Endothelial cell of umbilical vein (primary cell): Measurements from ENCODE around the gene CLP1. TPM values are rescaled to one million over a fixed set of nuclear protein-coding genes. Genes with fewer than 3 reads are reported as not detected.

Source experiments
- BruUV-seq: library from RNA; stranded (reverse); fragments of 400-500 nt; replicated peaks from 2 replicates; lab custom pipeline; 2021; lab: Mats Ljungman, UMichigan
- CTCF ChIA-PET: fragments of 300-600, 350-600 bp; sonication (Branson Sonifier 250); formaldehyde crosslinking; loops from one replicate; lab custom pipeline; 2021; ENCODE audit warnings: antibody characterized with exemption, inconsistent platforms; lab: Charles Lee
- POLR2A ChIA-PET: fragments of 300-600, 350-600 bp; sonication (Branson Sonifier 250); formaldehyde crosslinking; loops from one replicate; lab custom pipeline; 2021; ENCODE audit warnings: antibody characterized with exemption, inconsistent platforms; lab: Charles Lee
- DNase-seq: peaks from one replicate; pipeline ENCODE4 v3.0.0-alpha.2; 2011; ENCODE audit warnings: low read depth, low spot score
- FAIRE-seq: peaks from 2 replicates; lab custom pipeline; 2011; peaks lifted over from hg19 to GRCh38; lab: Jason Lieb, UNC
- H2AFZ ChIP-seq: 2 replicates; pipeline ENCODE4 v1.6.0; 2012; ENCODE audit warnings: low read depth, low read length, control low read depth, inconsistent platforms
- H3K27ac ChIP-seq: 2 replicates; pipeline ENCODE4 v1.5.1; 2011; ENCODE audit warnings: low read depth, mild to moderate bottlenecking, control low read depth, low read length, moderate library complexity; ENCODE audit not compliant: insufficient read depth
- H3K27me3 ChIP-seq, 2 experiments: 2 replicates each; pipeline versions ENCODE4 v1.6.0 to v1.6.1; 2011; ENCODE audit warnings: low read length in 2 of 2, mixed read lengths in 1 of 2; ENCODE audit not compliant: control insufficient read depth in 2 of 2, insufficient read depth in 2 of 2
- H3K36me3 ChIP-seq, 2 experiments: 2 replicates in 1 of 2; 3 replicates in 1 of 2; pipeline ENCODE4 v1.5.1; 2011; ENCODE audit warnings: low read length in 2 of 2, mild to moderate bottlenecking in 1 of 2, moderate library complexity in 1 of 2; ENCODE audit not compliant: control insufficient read depth in 2 of 2, insufficient read depth in 2 of 2; ENCODE audit errors: extremely low read depth in 1 of 2
- H3K4me1 ChIP-seq: 3 replicates; pipeline ENCODE4 v1.5.1; 2011; ENCODE audit warnings: mild to moderate bottlenecking, low read length; ENCODE audit not compliant: control insufficient read depth, insufficient read depth; ENCODE audit errors: extremely low read depth
- H3K4me2 ChIP-seq: 2 replicates; pipeline ENCODE4 v1.6.1; 2011; ENCODE audit warnings: low read length, control low read depth, mixed read lengths; ENCODE audit not compliant: insufficient read depth
- H3K4me3 ChIP-seq, 3 experiments: fragments of 200-600 bp in 1 of 3; sonication (generic), shearing (Covaris generic) in 1 of 3; replicated peaks in 1 of 3; 2 replicates each; pipeline ENCODE4 v1.5.1; 2011 to 2016; ENCODE audit warnings: control low read depth in 3 of 3, low read length in 3 of 3, mild to moderate bottlenecking in 2 of 3, inconsistent platforms in 1 of 3, low read depth in 1 of 3, moderate library complexity in 1 of 3; ENCODE audit not compliant: insufficient read depth in 1 of 3
- H3K79me2 ChIP-seq: 2 replicates; pipeline ENCODE4 v1.6.0; 2012; ENCODE audit warnings: low read length, inconsistent platforms; ENCODE audit not compliant: control insufficient read depth, insufficient read depth
- H3K9ac ChIP-seq: replicated peaks from 2 replicates; pipeline ENCODE3; 2011; ENCODE audit warnings: low read length, control low read depth; ENCODE audit not compliant: insufficient read depth; ENCODE audit errors: extremely low read depth
- H3K9me1 ChIP-seq: replicated peaks from 3 replicates; pipeline ENCODE4 v1.6.0; 2011; ENCODE audit warnings: mild to moderate bottlenecking, low read length; ENCODE audit not compliant: control insufficient read depth, insufficient read depth; ENCODE audit errors: extremely low read depth
- H3K9me3 ChIP-seq: replicated peaks from 2 replicates; pipeline ENCODE4 v1.5.1; 2012; ENCODE audit warnings: low read length, inconsistent platforms; ENCODE audit not compliant: control insufficient read depth, insufficient read depth
- H4K20me1 ChIP-seq: replicated peaks from 2 replicates; pipeline ENCODE3; 2011; ENCODE audit warnings: mild to moderate bottlenecking, low read length; ENCODE audit not compliant: control insufficient read depth, insufficient read depth; ENCODE audit errors: extremely low read depth
- EZH2 ChIP-seq: IDR thresholded peaks from 2 replicates; pipeline ENCODE4 v1.6.1; 2012; ENCODE audit warnings: borderline replicate concordance, low read depth, mild to moderate bottlenecking, moderate library complexity, low read length, inconsistent platforms; ENCODE audit not compliant: severe bottlenecking
- FOS ChIP-seq: IDR thresholded peaks from 2 replicates; pipeline ENCODE4 v1.6.1; 2011; ENCODE audit warnings: mild to moderate bottlenecking, low read length, moderate library complexity, borderline replicate concordance; ENCODE audit not compliant: insufficient read depth
- GATA2 ChIP-seq: IDR thresholded peaks from 2 replicates; pipeline ENCODE4 v1.7.0; 2011; ENCODE audit warnings: low read depth, mild to moderate bottlenecking, moderate library complexity, mixed read lengths, low read length; ENCODE audit not compliant: insufficient read length, insufficient read depth
- JUN ChIP-seq: IDR thresholded peaks from 2 replicates; pipeline ENCODE4 v1.6.1; 2011; ENCODE audit warnings: borderline replicate concordance, low read depth; ENCODE audit not compliant: insufficient read length, insufficient read depth
- MYC ChIP-seq: IDR thresholded peaks from one replicate; pipeline ENCODE4 v1.6.1; 2011; ENCODE audit warnings: mild to moderate bottlenecking, low read depth, low read length
- POLR2A ChIP-seq: IDR thresholded peaks from 2 replicates; pipeline ENCODE4 v1.6.1; 2012; ENCODE audit warnings: low read depth, mild to moderate bottlenecking, control low read depth, low read length
- POLR2AphosphoS5 ChIP-seq: IDR thresholded peaks from 2 replicates; pipeline ENCODE4 v1.6.1; 2012; ENCODE audit warnings: low read depth, mild to moderate bottlenecking, control low read depth, low read length, moderate library complexity; ENCODE audit not compliant: insufficient read depth
- dilution Hi-C: fragments of 300-500 bp; cut with MboI; formaldehyde crosslinking; loops from one replicate; pipeline ENCODE4 v1.15.0; 2019; ENCODE audit warnings: low sequenced_read_pairs; ENCODE audit not compliant: extremely low pct_ligation_motif_present
- intact Hi-C: fragments of 100-400 bp; cut with micrococcal nuclease; formaldehyde crosslinking; loops from one replicate; pipeline ENCODE4 v1.10.0; 2022
- polyA plus RNA-seq, 4 experiments: library from polyadenylated mRNA; depleted of rRNA in 3 of 4; stranded (reverse) in 3 of 4; unstranded in 1 of 4; fragments of >200 nt; gene quantifications; 2 replicates each; pipeline versions ENCODE4 v1.2.1 to v1.2.3, GENCODE V29; 2011 to 2012; ENCODE audit warnings: missing spikeins in 1 of 4
- total RNA-seq: library from RNA; stranded (reverse); gene quantifications from 2 replicates; pipeline ENCODE4 v1.2.3, GENCODE V29; 2021
- TF ChIP-seq, protein P1 (sequence below), 2 donors: IDR thresholded peaks; 1 replicate in 1 of 2; 2 replicates in 1 of 2; pipeline ENCODE4 v1.5.1; 2011; ENCODE audit warnings: low read length in 2 of 2, mild to moderate bottlenecking in 2 of 2, moderate library complexity in 2 of 2, control low read depth in 1 of 2, inconsistent platforms in 1 of 2, low read depth in 1 of 2; ENCODE audit not compliant: insufficient read depth in 1 of 2; ENCODE audit errors: extremely low read depth in 1 of 2
- TF ChIP-seq, protein P2 (sequence below): IDR thresholded peaks from 2 replicates; pipeline ENCODE4 v1.6.1; 2011; ENCODE audit not compliant: insufficient read depth, insufficient read length

Gene CLP1
- total and polyA plus RNA-seq, 2 donors (not counting 3 experiments of a cell fraction or from before 2014, with no cell fraction given): 17.9 to 20.8 TPM

DNA sequence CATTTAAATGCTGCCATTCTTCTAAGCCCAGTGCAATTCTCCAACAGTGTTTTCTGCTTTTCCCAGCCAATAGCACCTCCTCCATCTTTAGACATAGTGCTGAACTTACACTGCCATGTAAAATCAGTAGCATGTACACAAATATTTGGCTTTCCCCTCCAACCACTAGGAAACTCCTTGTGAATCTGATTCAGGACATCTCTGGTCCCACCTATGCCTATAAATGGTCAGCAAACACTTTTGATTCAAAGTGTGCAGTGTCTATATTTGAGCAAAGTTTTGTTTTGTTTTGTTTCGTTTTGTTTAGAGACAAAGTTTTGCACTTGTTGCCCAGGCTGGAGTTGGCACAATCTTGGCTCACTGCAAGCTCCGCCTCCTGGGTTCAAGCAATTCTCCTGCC, 32.7 kb upstream of the CLP1 start:
- no peaks in the 10 kb centered on the region for H3K4me1 ChIP-seq
- no TSS peak for BruUV-seq
- DNase-seq (no peak), FAIRE-seq (no peak)
- H3K4me2 ChIP-seq: no peak overlapping the region
- intact Hi-C loops (no loop called here), dilution Hi-C loops (no loop called here)
- ChIA-PET POLR2A (no interaction called here), CTCF (no interaction called here)
- no peaks in the 10 kb centered on the region for H3K79me2 ChIP-seq
- no peak overlapping the region for H3K4me3 ChIP-seq
- no peak overlapping the region for H2AFZ ChIP-seq
- H3K9me1 ChIP-seq: no peaks in the 10 kb centered on the region
- no peaks in the 10 kb centered on the region for H4K20me1 ChIP-seq
- TF ChIP-seq JUN (no peak), POLR2AphosphoS5 (no peak), EZH2 (no peak), FOS (no peak), POLR2A (no peak), GATA2 (no peak), MYC (no peak)
- TF ChIP-seq, protein P1, sequence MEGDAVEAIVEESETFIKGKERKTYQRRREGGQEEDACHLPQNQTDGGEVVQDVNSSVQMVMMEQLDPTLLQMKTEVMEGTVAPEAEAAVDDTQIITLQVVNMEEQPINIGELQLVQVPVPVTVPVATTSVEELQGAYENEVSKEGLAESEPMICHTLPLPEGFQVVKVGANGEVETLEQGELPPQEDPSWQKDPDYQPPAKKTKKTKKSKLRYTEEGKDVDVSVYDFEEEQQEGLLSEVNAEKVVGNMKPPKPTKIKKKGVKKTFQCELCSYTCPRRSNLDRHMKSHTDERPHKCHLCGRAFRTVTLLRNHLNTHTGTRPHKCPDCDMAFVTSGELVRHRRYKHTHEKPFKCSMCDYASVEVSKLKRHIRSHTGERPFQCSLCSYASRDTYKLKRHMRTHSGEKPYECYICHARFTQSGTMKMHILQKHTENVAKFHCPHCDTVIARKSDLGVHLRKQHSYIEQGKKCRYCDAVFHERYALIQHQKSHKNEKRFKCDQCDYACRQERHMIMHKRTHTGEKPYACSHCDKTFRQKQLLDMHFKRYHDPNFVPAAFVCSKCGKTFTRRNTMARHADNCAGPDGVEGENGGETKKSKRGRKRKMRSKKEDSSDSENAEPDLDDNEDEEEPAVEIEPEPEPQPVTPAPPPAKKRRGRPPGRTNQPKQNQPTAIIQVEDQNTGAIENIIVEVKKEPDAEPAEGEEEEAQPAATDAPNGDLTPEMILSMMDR (IDR thresholded peaks at IDR 0.05; ENCODE audit: extremely low read depth in 1 of 2, insufficient read depth in 1 of 2, low read depth in 1 of 2, low read length in 2 of 2): no peak
- TF ChIP-seq, protein P2, sequence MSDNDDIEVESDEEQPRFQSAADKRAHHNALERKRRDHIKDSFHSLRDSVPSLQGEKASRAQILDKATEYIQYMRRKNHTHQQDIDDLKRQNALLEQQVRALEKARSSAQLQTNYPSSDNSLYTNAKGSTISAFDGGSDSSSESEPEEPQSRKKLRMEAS: no peak
- no peaks in the 10 kb centered on the region for H3K36me3 ChIP-seq
- H3K27me3 ChIP-seq: no peaks in the 10 kb centered on the region
- H3K9me3 ChIP-seq: no peaks in the 10 kb centered on the region
- no peak overlapping the region for H3K9ac ChIP-seq
- H3K27ac ChIP-seq: no peak overlapping the region
